Measurements from ENCODE around the gene BCO2.

Gene BCO2

GRCh38 chr11:112176077-112176476, 765 bp downstream of the BCO2 start:
- no peak for TF ChIP-seq FOXP2 (optimal IDR thresholded peaks at IDR 0.05; ENCODE audit: borderline replicate concordance, extremely low read depth, extremely low read length, insufficient read depth)
- TF ChIP-seq REST (IDR thresholded peaks at IDR 0.05; ENCODE audit: insufficient read depth in 1 of 2, low read depth in 2 of 2, low read length in 2 of 2) = no peak
- no peak for TF ChIP-seq POLR2AphosphoS5 (IDR thresholded peaks at IDR 0.05; ENCODE audit: low read depth, low read length)

- TF ChIP-seq FOXP2 (optimal IDR thresholded peaks at IDR 0.05; ENCODE audit: borderline replicate concordance, extremely low read depth, extremely low read length, insufficient read depth) (no peak), POLR2AphosphoS5 (IDR thresholded peaks at IDR 0.05; ENCODE audit: low read depth, low read length) (no peak), TAF1 (IDR thresholded peaks at IDR 0.05; ENCODE audit: borderline replicate concordance, insufficient read depth, low read length) (no peak), SIN3A (IDR thresholded peaks at IDR 0.05; ENCODE audit: borderline replicate concordance, insufficient read depth, low read length) (no peak), REST (IDR thresholded peaks at IDR 0.05; ENCODE audit: insufficient read depth in 1 of 2, low read depth in 2 of 2, low read length in 2 of 2) (no peak)
Observed at GRCh38 chr11:112177589-112177988, 2.3 kb downstream of the BCO2 start.

- TF ChIP-seq POLR2AphosphoS5 (IDR thresholded peaks at IDR 0.05; ENCODE audit: low read depth, low read length) (no peak), FOXP2 (optimal IDR thresholded peaks at IDR 0.05; ENCODE audit: borderline replicate concordance, extremely low read depth, extremely low read length, insufficient read depth) (no peak), TAF1 (IDR thresholded peaks at IDR 0.05; ENCODE audit: borderline replicate concordance, insufficient read depth, low read length) (no peak), REST (IDR thresholded peaks at IDR 0.05; ENCODE audit: insufficient read depth in 1 of 2, low read depth in 2 of 2, low read length in 2 of 2) (no peak), SIN3A (IDR thresholded peaks at IDR 0.05; ENCODE audit: borderline replicate concordance, insufficient read depth, low read length) (no peak)
Observed at GRCh38 chr11:112178428-112178827, 3.1 kb downstream of the BCO2 start.

DNA sequence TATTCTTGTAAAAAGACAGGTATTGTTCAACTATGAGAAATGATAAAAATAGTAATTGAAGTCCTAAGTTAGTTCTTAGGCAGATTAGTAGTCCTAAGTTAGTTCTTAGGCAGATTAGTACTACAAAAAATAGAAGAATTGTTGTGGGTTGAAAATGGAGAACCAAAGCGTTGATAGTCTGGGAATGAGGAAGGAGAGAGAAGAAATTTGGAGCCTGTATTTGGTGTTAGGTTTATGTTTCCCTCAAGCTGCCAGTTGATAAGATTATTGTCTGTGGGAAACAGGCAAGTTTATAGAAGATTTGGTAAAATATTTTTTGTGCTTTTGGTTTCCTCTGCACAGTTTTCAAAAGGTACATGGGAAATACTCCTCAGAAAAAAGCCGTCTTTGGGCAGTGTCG, 3.6 kb downstream of the BCO2 start:
- TF ChIP-seq SIN3A (IDR thresholded peaks at IDR 0.05; ENCODE audit: borderline replicate concordance, insufficient read depth, low read length) (no peak), REST (IDR thresholded peaks at IDR 0.05; ENCODE audit: insufficient read depth in 1 of 2, low read depth in 2 of 2, low read length in 2 of 2) (no peak), FOXP2 (optimal IDR thresholded peaks at IDR 0.05; ENCODE audit: borderline replicate concordance, extremely low read depth, extremely low read length, insufficient read depth) (no peak), TAF1 (IDR thresholded peaks at IDR 0.05; ENCODE audit: borderline replicate concordance, insufficient read depth, low read length) (no peak), POLR2AphosphoS5 (IDR thresholded peaks at IDR 0.05; ENCODE audit: low read depth, low read length) (no peak)

GRCh38 chr11:112179601-112180000, 4.3 kb downstream of the BCO2 start:
- TF ChIP-seq SIN3A (IDR thresholded peaks at IDR 0.05; ENCODE audit: borderline replicate concordance, insufficient read depth, low read length) (no peak), POLR2AphosphoS5 (IDR thresholded peaks at IDR 0.05; ENCODE audit: low read depth, low read length) (no peak), REST (IDR thresholded peaks at IDR 0.05; ENCODE audit: insufficient read depth in 1 of 2, low read depth in 2 of 2, low read length in 2 of 2) (no peak), FOXP2 (optimal IDR thresholded peaks at IDR 0.05; ENCODE audit: borderline replicate concordance, extremely low read depth, extremely low read length, insufficient read depth) (no peak), TAF1 (IDR thresholded peaks at IDR 0.05; ENCODE audit: borderline replicate concordance, insufficient read depth, low read length) (no peak)

Data from PFSK-1 (cell line).